SU-DHL-6 (cell line): Measurements from ENCODE around the gene NEUROG2.

Source experiments
- EZH2phosphoT487 ChIP-seq: fragments of 200-600 bp; sonication (generic), shearing (Covaris generic); conservative IDR thresholded peaks from 2 replicates; pipeline ENCODE4 v1.6.1; 2018; ENCODE audit warnings: mild to moderate bottlenecking, antibody characterized with exemption, low read length, moderate library complexity, mixed read lengths
- TF ChIP-seq, protein P1 (sequence below): fragments of 200-600 bp; sonication (generic); IDR thresholded peaks from one replicate; pipeline ENCODE4 v1.5.1; 2017; ENCODE audit warnings: antibody characterized with exemption, mild to moderate bottlenecking, low read length, moderate library complexity; ENCODE audit not compliant: insufficient read depth, poor library complexity, severe bottlenecking

DNA sequence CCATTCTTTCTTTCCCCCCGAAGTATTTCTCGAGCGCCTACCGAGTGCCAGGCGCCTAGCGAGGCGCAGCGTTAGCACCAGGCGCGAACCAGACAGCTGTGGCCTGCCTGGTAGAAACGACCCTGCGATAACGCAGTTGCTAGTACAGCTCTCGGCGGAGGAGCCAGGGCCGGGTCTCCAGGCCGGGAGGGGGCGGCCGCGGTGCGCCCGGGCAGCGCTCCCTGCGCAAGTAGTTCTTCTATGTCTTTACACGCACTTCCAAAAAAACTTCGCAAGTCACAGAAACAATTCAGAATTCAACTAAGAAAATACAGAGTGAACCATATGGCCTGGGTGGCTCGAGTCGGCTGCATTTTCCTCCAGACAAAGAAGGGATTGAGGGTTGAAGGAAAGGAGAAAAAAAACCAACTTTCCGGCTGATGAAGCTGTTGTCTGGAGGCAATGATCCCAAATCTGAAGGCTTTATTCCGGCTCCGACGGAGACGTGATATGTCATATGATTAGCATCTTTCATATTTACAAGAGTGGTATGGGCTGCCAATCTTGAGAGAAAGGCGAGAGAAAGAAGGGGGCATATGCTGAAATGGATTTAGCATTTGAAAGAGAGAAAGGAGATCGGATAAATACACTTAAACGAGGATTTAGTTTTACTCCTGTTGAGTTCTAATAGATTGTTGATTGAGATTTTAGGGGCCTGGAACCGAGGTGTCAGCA lies 7.2 kb upstream of the NEUROG2 start:
- TF ChIP-seq, protein P1, sequence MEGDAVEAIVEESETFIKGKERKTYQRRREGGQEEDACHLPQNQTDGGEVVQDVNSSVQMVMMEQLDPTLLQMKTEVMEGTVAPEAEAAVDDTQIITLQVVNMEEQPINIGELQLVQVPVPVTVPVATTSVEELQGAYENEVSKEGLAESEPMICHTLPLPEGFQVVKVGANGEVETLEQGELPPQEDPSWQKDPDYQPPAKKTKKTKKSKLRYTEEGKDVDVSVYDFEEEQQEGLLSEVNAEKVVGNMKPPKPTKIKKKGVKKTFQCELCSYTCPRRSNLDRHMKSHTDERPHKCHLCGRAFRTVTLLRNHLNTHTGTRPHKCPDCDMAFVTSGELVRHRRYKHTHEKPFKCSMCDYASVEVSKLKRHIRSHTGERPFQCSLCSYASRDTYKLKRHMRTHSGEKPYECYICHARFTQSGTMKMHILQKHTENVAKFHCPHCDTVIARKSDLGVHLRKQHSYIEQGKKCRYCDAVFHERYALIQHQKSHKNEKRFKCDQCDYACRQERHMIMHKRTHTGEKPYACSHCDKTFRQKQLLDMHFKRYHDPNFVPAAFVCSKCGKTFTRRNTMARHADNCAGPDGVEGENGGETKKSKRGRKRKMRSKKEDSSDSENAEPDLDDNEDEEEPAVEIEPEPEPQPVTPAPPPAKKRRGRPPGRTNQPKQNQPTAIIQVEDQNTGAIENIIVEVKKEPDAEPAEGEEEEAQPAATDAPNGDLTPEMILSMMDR = peak; percentile 11
- no peak for TF ChIP-seq EZH2phosphoT487
